Panc1 (cell line): ENCODE measurements around the gene SEMA4B. TPM values are rescaled to one million over a fixed set of nuclear protein-coding genes. Genes with fewer than 3 reads are reported as not detected.
A peak's percentile ranks its signal among the peaks of the same experiment; 100 is the strongest.
"Not testable (repeated sequence)": the region's sequence is repeated elsewhere in the genome, so short reads cannot be mapped to it uniquely, and the experiment has no call there.

Experiments used
- ATAC-seq: fragments of 200-7000 bp; cut with Tn5 transposase; 2 replicates; pipeline ENCODE4 v1.9.1; 2020; ENCODE audit warnings: mild to moderate bottlenecking, moderate library complexity
- BruUV-seq: library from RNA; stranded (reverse); fragments of 400-500 nt; replicated peaks from 2 replicates; lab custom pipeline; 2021; lab: Mats Ljungman, UMichigan
- CTCF ChIA-PET: fragments of 300-600 bp; sonication (Branson Sonifier 250); formaldehyde crosslinking; loops from one replicate; lab custom pipeline; 2022; ENCODE audit warnings: antibody characterized with exemption; lab: Charles Lee
- POLR2A ChIA-PET: fragments of 300-600 bp; sonication (Branson Sonifier 250); formaldehyde crosslinking; loops from one replicate; lab custom pipeline; 2022; ENCODE audit warnings: antibody characterized with exemption; lab: Charles Lee
- DNase-seq: peaks from one replicate; pipeline ENCODE4 v3.0.0-alpha.2; 2010; ENCODE audit warnings: low read depth, low spot score
- H3K27ac ChIP-seq: 2 replicates; pipeline ENCODE4 v1.5.1; 2011; ENCODE audit warnings: mild to moderate bottlenecking, low read length, inconsistent platforms
- H3K27me3 ChIP-seq: fragments of 200-500 bp; sonication (Bioruptor generic); 2 replicates; pipeline ENCODE4 v1.6.0; 2014; ENCODE audit warnings: low read length, inconsistent platforms; ENCODE audit not compliant: control insufficient read depth, insufficient read depth
- H3K36me3 ChIP-seq: fragments of 200-500 bp; sonication (Bioruptor generic); 2 replicates; pipeline ENCODE4 v1.5.1; 2014; ENCODE audit warnings: inconsistent platforms, mild to moderate bottlenecking, low read length, moderate library complexity; ENCODE audit not compliant: control insufficient read depth, insufficient read depth
- H3K4me1 ChIP-seq: 2 replicates; pipeline ENCODE4 v1.5.1; 2011; ENCODE audit warnings: inconsistent platforms, mild to moderate bottlenecking, low read length, moderate library complexity; ENCODE audit not compliant: control insufficient read depth, insufficient read depth
- H3K4me3 ChIP-seq, 2 experiments: 2 replicates each; pipeline ENCODE4 v1.5.1; 2011 to 2012; ENCODE audit warnings: low read depth in 2 of 2, low read length in 2 of 2, mild to moderate bottlenecking in 2 of 2, inconsistent platforms in 1 of 2, moderate library complexity in 1 of 2
- H3K9me3 ChIP-seq: fragments of 200-500 bp; sonication (Bioruptor generic); 2 replicates; pipeline ENCODE4 v1.5.1; 2014; ENCODE audit warnings: low read depth, mild to moderate bottlenecking, inconsistent platforms, low read length, moderate library complexity; ENCODE audit not compliant: control insufficient read depth, insufficient read depth
- CTCF ChIP-seq: fragments of 450-650 bp; IDR thresholded peaks from 2 replicates; pipeline ENCODE4 v1.5.1; 2017; ENCODE audit warnings: mild to moderate bottlenecking
- POLR2AphosphoS5 ChIP-seq: IDR thresholded peaks from 2 replicates; pipeline ENCODE4 v1.6.1; 2012; ENCODE audit warnings: mild to moderate bottlenecking, low read depth, low read length, moderate library complexity
- REST ChIP-seq, 2 experiments: IDR thresholded peaks; 2 replicates each; pipeline ENCODE4 v1.6.1; 2011 to 2012; ENCODE audit warnings: low read depth in 2 of 2, control low read depth in 1 of 2, low read length in 1 of 2, mild to moderate bottlenecking in 1 of 2, moderate library complexity in 1 of 2; ENCODE audit not compliant: insufficient read depth in 1 of 2
- SIN3A ChIP-seq: IDR thresholded peaks from 2 replicates; pipeline ENCODE4 v1.6.1; 2012; ENCODE audit warnings: low read depth, mild to moderate bottlenecking, low read length, moderate library complexity, borderline replicate concordance; ENCODE audit not compliant: insufficient read depth
- TCF7L2 ChIP-seq: IDR thresholded peaks from 2 replicates; pipeline ENCODE4 v1.6.1; 2011; ENCODE audit warnings: mild to moderate bottlenecking, low read depth, low read length, inconsistent platforms
- in situ Hi-C: cut with HindIII; loops from 2 replicates; pipeline ENCODE4 v1.10.0; 2016; ENCODE audit warnings: low sequenced_read_pairs, low pct_unique_long_range_greater_than_20kb
- intact Hi-C: fragments of 100-400 bp; cut with micrococcal nuclease; formaldehyde crosslinking; loops from one replicate; pipeline ENCODE4 v1.10.0; 2022; ENCODE audit not compliant: unreplicated experiment
- total RNA-seq: library from RNA; stranded (reverse); gene quantifications from one replicate; pipeline ENCODE4 v1.2.1, GENCODE V29; 2021; ENCODE audit not compliant: unreplicated experiment

Gene SEMA4B
- total RNA-seq, 1 experiment from 2014 or later: 600 TPM

- in situ Hi-C loops: loop anchor here (10.0 kb wide), 1 partner anchor 53 kb away; no protein-coding TSS in a partner anchor
- H3K4me1 ChIP-seq: peaks cover 85% of the 10 kb centered on the region
Observed at GRCh38 chr15:90161950-90162361, 39.2 kb upstream of the SEMA4B start.

GRCh38 chr15:90162956-90163355, 38.2 kb upstream of the SEMA4B start:
- POLR2A ChIA-PET: no interaction called here

More at GRCh38 chr15:90161950-90162361, 39.2 kb upstream of the SEMA4B start:
- POLR2A ChIA-PET: interaction anchor here (0.5 kb wide), 2 partner anchors 52 to 58 kb away, joined by 4 to 5 read pairs; no protein-coding TSS in a partner anchor
- H3K36me3 ChIP-seq: no peaks in the 10 kb centered on the region
- intact Hi-C loops: no loop called here
- CTCF ChIA-PET: interaction anchor here (0.7 kb wide), 1 partner anchor 20 kb away, joined by 6 read pairs; no protein-coding TSS in a partner anchor
- BruUV-seq: no TSS peak
- peak overlapping the region; percentile 100 for H3K27ac ChIP-seq
- no peak overlapping the region for H3K4me3 ChIP-seq
- no peaks in the 10 kb centered on the region for H3K27me3 ChIP-seq
- H3K9me3 ChIP-seq: no peaks in the 10 kb centered on the region
- ATAC-seq: no peak
- no peak for TF ChIP-seq CTCF
- no peak for TF ChIP-seq POLR2AphosphoS5
- no peak for TF ChIP-seq REST (IDR thresholded peaks at IDR 0.05; ENCODE audit: insufficient read depth in 1 of 2, low read depth in 2 of 2, low read length in 1 of 2)
- TF ChIP-seq SIN3A: no peak
- TF ChIP-seq TCF7L2: no peak
- no peak for DNase-seq

GRCh38 chr15:90164239-90164638, 36.9 kb upstream of the SEMA4B start:
- ATAC-seq, H3K4me3 ChIP-seq, H3K9me3 ChIP-seq, H3K36me3 ChIP-seq, CTCF ChIA-PET, BruUV-seq, H3K27me3 ChIP-seq, intact Hi-C loops, DNase-seq: not testable (repeated sequence)
- H3K4me1 ChIP-seq: peaks cover 73% of the 10 kb centered on the region
- H3K27ac ChIP-seq: peak overlapping the region; percentile 100
- POLR2A ChIA-PET: interaction anchor here (0.6 to 0.8 kb wide), 3 partner anchors 24 to 50 kb away, joined by 3 to 4 read pairs (median 3); no protein-coding TSS in a partner anchor
- in situ Hi-C loops: loop anchor here (10.0 kb wide), 1 partner anchor 51 kb away; no protein-coding TSS in a partner anchor

More at GRCh38 chr15:90162956-90163355, 38.2 kb upstream of the SEMA4B start:
- BruUV-seq: no TSS peak
- ATAC-seq: no peak
- DNase-seq: no peak
- peak overlapping the region; percentile 100 for H3K27ac ChIP-seq
- H3K4me1 ChIP-seq: peaks cover 85% of the 10 kb centered on the region
- intact Hi-C loops: no loop called here
- in situ Hi-C loops: loop anchor here (10.0 kb wide), 1 partner anchor 52 kb away; no protein-coding TSS in a partner anchor
- CTCF ChIA-PET: no interaction called here
- no peak for TF ChIP-seq TCF7L2
- H3K9me3 ChIP-seq: no peaks in the 10 kb centered on the region; the same call in 1 of the 2 replicates
- no peaks in the 10 kb centered on the region for H3K27me3 ChIP-seq
- no peak overlapping the region for H3K4me3 ChIP-seq
- no peaks in the 10 kb centered on the region for H3K36me3 ChIP-seq
